Measurements from ENCODE around the gene ZNF25. TPM values are rescaled to one million over a fixed set of nuclear protein-coding genes. Genes with fewer than 3 reads are reported as not detected.
"Not testable (repeated sequence)": the region's sequence is repeated elsewhere in the genome, so short reads cannot be mapped to it uniquely, and the experiment has no call there.

Gene ZNF25
- 10 to 100 TPM; 13.3 to 22.8 (median 16.8) TPM for polyA plus RNA-seq (ENCODE audit: insufficient read length in 4 of 4)

GRCh38 chr10:37976091-37976879, at the start of gene ZNF25:
Gene ZNF25, minus strand, starts transcription at chr10:37976647. Its CDS starts 4,925 bp downstream, at chr10:37971722.
- DNase-seq (ENCODE audit: low read depth in 4 of 4, low spot score in 3 of 4): peak; percentile 97 to 99 (median 99)

GRCh38 chr10:38025283-38025682, 48.8 kb upstream of the ZNF25 start:
- no peak for DNase-seq (ENCODE audit: low read depth in 4 of 4, low spot score in 3 of 4)

- DNase-seq (ENCODE audit: low read depth in 4 of 4, low spot score in 3 of 4): not testable (repeated sequence)
Measured at GRCh38 chr10:38019124-38019523, 42.7 kb upstream of the ZNF25 start.

- no peak for DNase-seq (ENCODE audit: low read depth in 4 of 4, low spot score in 3 of 4)
Measured at GRCh38 chr10:38016354-38016753, 39.9 kb upstream of the ZNF25 start.

- DNase-seq (ENCODE audit: low read depth in 4 of 4, low spot score in 3 of 4): peak; percentile 81 to 88 (median 84)
Measured at GRCh38 chr10:38010119-38010903, 33.9 kb upstream of the ZNF25 start, which contains the start of gene ZNF33A. Gene ZNF33A, plus strand, starts transcription at chr10:38010675. Its CDS starts 1,667 bp downstream, at chr10:38012342.

GRCh38 chr10:38007991-38008390, 31.5 kb upstream of the ZNF25 start:
- DNase-seq (ENCODE audit: low read depth in 4 of 4, low spot score in 3 of 4): no peak

- DNase-seq (ENCODE audit: low read depth in 4 of 4, low spot score in 3 of 4): no peak
Measured at GRCh38 chr10:38007551-38007950, 31.1 kb upstream of the ZNF25 start.

GRCh38 chr10:38003588-38003987, 27.1 kb upstream of the ZNF25 start:
- DNase-seq (ENCODE audit: low read depth in 4 of 4, low spot score in 3 of 4): no peak

GRCh38 chr10:38003026-38003425, 26.6 kb upstream of the ZNF25 start:
- DNase-seq (ENCODE audit: low read depth in 4 of 4, low spot score in 3 of 4): no peak

GRCh38 chr10:38000474-38000873, 24.0 kb upstream of the ZNF25 start:
- not testable (repeated sequence) for DNase-seq (ENCODE audit: low read depth in 4 of 4, low spot score in 3 of 4)

GRCh38 chr10:37998920-37999319, 22.5 kb upstream of the ZNF25 start:
- not testable (repeated sequence) for DNase-seq (ENCODE audit: low read depth in 4 of 4, low spot score in 3 of 4)

- no peak for DNase-seq (ENCODE audit: low read depth in 4 of 4, low spot score in 3 of 4)
Measured at GRCh38 chr10:37992083-37992482, 15.6 kb upstream of the ZNF25 start.

- no peak for DNase-seq (ENCODE audit: low read depth in 4 of 4, low spot score in 3 of 4)
Measured at GRCh38 chr10:37991655-37992054, 15.2 kb upstream of the ZNF25 start.

GRCh38 chr10:37976880-37977203, 395 bp upstream of the ZNF25 start:
- no peak for DNase-seq (ENCODE audit: low read depth in 4 of 4, low spot score in 3 of 4)

GRCh38 chr10:37975401-37975991, 951 bp downstream of the ZNF25 start:
- peak in 3 of 4 donors; percentile 12 to 24 (median 20) for DNase-seq (ENCODE audit: low read depth in 4 of 4, low spot score in 3 of 4)

GRCh38 chr10:37972396-37972795, 4.1 kb downstream of the ZNF25 start:
- no peak for DNase-seq (ENCODE audit: low read depth in 4 of 4, low spot score in 3 of 4)

GRCh38 chr10:37965006-37965405, 11.4 kb downstream of the ZNF25 start:
- no peak for DNase-seq (ENCODE audit: low read depth in 4 of 4, low spot score in 3 of 4)

- no peak for DNase-seq (ENCODE audit: low read depth in 4 of 4, low spot score in 3 of 4)
Measured at GRCh38 chr10:37960591-37961137, 15.8 kb downstream of the ZNF25 start.

- DNase-seq (ENCODE audit: low read depth in 4 of 4, low spot score in 3 of 4): no peak
Measured at GRCh38 chr10:37957841-37958240, 18.6 kb downstream of the ZNF25 start.

GRCh38 chr10:37952926-37953325, 23.5 kb downstream of the ZNF25 start:
- no peak for DNase-seq (ENCODE audit: low read depth in 4 of 4, low spot score in 3 of 4)
